ENCODE results near the gene TSSC4.
A peak's percentile ranks its signal among the peaks of the same experiment; 100 is the strongest.

Gene TSSC4

DNA sequence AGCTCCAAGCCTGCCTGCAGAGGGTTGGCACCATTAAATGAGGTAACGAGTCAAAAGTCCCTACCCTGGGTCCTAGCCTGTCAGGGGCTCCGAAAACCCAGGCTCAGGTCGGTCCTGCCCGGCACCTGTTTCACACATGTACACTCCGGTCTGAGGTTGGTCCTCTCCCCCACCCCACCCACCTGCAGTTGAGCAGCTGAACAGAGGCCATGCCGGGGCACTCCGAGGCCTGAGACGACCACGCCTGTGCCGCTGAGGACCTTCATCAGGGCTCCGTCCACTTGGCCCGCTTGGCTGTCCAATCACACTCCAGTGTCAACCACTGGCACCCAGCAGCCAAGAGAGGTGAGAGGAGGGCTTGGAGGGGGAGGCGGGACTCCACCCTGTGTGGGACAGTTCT, 1.6 kb downstream of the TSSC4 start:
- no peak for DNase-seq

DNA sequence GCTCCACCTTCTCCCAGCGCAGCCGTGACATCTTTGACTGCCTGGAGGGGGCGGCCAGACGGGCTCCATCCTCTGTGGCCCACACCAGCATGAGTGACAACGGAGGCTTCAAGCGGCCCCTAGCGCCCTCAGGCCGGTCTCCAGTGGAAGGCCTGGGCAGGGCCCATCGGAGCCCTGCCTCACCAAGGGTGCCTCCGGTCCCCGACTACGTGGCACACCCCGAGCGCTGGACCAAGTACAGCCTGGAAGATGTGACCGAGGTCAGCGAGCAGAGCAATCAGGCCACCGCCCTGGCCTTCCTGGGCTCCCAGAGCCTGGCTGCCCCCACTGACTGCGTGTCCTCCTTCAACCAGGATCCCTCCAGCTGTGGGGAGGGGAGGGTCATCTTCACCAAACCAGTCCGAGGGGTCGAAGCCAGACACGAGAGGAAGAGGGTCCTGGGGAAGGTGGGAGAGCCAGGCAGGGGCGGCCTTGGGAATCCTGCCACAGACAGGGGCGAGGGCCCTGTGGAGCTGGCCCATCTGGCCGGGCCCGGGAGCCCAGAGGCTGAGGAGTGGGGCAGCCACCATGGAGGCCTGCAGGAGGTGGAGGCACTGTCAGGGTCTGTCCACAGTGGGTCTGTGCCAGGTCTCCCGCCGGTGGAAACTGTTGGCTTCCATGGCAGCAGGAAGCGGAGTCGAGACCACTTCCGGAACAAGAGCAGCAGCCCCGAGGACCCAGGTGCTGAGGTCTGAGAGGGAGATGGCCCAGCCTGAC, 2.5 kb downstream of the TSSC4 start:
- no peak for DNase-seq

DNA sequence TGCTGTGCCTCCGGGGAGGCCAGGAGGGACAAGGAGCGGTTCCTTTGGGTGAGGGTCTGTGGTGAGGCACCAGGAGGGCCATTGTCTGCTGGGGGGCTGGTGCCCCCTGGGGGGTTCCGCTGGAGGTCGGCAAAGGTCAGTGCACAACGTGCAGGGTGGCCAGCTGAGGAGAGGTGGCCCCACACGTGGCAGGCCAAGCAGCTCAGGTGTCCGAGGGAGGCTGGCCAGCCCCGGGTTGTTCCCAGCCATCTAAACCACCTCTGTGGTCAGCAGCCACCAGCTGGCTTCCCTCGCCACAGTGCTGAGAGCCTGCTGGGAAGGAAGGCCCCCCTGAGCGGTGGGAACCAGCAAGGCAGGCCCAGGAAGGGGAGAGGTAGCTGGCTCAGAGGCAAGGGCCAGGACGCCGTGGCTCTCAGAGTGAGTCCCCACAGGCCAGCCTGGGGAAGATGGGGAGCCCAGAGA, 4.2 kb downstream of the TSSC4 start:
- DNase-seq: no peak

DNA sequence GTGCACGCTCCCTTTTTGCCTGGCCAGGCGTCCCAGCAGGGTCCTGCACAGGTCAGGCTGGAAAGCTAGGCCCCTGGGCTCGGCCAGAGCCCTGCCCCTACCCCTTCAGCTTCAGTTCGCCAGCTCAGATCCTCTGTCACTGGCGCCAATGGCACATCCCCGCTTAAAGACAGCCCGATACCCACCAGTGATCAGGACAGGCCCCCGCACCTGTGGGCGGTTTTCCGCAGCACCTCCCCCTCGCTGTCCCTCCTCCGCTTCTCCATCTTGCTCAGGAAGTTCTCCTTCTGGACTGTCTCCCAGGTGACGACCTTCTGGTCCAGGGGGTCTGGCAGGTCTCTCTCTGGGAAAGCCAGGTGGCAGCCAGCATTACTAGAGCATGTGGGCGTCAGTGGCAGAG, 5.9 kb downstream of the TSSC4 start:
- DNase-seq: no peak

DNA sequence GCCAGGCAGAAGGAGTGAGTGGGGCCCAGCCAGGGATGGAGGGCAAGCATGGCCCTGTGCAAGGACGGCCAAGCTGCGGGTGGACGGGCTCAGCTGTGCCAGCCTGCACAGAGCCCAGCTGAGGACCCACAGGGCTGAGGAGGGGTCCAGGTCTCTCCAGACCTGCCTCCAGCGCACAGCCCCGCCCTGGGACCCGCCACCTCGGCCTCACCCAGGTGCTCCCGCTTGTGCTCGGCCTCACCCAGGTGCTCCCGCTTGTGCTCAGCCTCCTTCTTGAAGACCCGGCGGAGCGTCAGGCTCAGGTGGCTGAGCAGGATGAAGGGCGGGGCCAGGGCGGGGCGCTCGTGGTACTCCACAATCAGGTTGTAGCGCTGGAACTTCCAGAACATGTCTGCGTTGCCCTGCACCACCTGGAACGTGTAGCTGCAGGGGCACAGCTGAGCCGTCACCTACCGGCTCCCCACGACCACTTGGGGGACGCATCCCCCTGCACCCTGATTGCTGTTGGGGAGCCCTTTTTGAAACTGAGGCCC, 6.4 kb downstream of the TSSC4 start:
- no peak for DNase-seq

DNA sequence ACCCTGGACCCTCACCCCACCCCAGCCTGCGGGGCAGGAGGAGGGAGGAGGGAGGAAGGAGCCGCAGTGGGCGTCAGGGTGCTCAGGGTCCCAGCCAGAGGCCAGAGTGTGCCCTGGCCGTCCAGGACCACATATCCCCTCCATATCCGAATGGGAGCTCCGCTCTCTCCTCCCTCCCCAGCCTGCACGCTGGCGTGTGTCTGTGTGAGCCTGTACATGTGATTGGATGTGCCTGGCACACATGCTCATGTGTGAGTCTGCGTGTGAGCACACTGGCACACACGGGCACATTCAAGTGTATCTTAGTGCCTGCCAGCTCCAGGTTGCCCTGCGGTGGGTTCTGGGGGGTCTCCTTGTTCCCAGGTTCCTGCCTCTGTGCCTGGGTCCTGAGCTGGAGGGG, 8.1 kb downstream of the TSSC4 start:
- DNase-seq: no peak

DNA sequence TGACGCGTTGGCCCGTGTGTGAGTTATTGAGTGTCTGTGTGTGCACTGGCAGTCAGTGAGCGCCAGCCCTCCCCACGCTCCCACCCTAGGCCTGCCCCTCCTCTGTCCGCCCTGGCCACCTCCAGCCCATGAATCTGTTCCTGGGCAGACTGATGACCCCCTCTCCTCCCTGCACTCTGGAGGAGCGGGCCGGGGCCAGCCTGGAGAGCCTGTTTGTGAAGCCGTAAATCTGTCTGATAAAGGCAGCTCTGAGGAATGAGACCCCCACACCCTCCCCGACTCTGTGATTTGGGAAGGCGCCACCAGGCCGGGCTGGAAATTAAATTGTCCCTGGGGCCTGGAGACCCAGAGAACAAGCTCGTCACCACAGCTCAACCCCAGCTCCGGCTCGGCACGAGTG, 8.6 kb downstream of the TSSC4 start:
- DNase-seq: no peak

DNA sequence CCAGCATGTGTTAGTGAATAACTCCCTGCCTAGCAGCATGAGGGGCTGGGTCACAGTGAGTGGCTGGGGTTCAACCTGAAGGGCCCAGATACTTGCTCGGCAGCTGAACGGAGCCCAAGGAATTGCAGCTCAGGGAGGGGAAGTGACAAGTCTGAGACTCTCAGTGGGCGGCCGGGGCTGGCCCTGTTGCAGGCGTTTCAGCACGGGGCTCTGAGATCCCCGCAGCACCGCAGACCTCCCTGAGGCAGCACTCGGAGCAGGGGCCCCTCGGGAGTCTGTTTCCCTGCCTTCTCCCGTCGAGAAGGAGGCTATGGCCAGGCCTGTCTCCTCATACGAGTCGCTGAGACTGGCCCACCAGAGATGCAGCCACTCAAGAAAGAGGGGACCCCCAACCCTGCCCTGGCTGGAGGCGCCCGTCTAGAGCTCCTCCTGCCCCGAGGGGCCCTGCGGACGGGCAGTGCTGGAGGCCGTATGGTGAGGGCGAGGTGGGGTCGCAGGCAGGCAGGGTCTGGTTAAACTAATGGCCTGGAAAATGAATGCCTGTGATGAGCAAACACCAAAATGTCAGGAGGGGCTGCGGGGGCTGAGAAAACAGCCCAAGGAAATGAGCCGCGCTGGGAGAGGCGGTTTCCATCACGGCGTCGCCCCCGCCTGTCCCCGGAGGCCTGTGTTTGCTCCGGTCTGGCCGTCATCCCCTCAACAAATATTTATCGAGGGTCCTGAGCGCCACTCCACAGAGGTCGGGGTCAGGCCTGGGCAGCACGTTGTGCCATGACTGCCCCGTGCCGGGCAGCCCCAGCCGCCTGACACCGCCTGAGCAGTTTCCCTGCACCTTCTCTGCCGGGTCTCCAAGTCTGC, 9.3 kb downstream of the TSSC4 start:
- no peak for DNase-seq

DNA sequence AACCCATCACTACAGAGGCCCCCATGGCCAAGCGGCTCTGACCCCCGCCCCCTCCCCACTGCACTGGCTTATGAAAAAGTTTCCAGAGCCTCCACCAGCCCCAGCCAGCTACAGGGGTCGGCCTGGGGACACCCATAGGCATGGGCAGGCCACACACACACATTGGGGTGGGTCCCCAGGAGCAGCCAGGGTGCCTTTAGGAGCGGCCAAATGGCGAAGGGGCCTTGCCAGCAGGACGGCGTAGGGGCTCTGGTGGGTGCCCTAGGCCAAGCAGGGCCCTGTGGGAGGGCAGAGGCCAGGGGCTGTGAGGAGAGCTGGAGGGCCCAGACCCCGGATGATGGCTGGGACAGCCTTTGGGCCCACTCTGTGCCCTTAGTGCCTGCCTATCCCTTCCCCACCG, 10.1 kb downstream of the TSSC4 start:
- no peak for DNase-seq

DNA sequence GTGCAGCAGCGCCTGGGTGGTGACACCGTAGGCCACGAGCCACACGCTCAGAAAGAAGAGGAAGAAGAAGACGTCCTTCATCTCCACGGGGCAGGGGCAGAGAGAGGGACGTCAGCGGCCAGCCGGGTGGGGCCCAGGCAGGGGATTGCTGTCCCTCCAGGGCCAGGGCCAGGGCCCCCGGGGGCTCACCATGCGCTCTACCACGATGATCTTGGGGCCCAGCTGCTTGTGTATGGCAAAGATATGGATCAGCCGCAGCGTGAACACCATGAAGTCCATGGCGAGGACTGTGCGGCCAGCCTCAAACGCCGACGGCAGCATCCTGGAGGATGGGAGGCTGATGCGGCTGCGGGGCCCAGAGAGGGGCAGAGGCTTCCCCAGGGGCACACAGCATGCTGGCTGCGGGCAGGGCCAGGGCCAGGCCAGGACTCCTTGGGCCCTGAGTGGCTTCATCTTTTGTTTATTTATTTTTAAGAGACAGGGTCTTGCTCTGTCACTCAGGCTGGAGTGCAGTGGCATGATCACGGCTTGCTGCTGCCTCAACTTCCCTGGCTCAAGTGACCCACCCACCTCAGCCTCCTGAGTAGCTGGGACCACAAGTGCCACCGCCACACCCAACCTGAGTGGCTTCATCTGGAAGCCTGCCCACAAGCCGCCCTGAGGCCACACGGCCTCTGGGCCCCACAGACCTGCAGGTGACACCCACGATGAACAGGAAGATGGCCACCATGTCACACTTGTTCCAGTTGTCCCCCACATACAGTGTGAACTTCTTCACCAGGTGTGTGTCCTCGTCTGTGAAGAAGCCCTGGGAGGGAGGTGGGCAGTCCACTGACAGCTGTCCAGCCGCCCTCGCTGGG, 11.1 kb downstream of the TSSC4 start:
- no peak for DNase-seq

DNA sequence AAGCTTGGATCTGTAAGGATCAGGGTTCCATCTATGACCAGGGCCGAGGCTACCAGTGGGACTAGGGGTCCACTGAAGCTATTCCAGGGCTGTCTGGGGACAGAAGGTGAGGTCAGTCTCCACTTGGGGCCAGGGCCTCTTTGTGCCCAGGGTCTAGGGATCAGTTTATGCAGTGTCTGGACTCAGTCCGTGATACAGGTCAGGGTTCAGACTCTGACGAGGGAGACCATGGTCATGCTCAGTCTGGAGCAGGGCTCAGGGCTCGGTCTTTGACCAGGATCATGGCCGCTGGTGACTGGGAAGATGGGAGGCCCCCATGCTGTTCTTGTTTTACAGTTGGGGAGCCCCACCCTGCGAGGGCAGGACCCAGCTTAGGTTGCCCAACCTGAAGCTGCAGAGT, 11.8 kb downstream of the TSSC4 start:
- no peak for DNase-seq

DNA sequence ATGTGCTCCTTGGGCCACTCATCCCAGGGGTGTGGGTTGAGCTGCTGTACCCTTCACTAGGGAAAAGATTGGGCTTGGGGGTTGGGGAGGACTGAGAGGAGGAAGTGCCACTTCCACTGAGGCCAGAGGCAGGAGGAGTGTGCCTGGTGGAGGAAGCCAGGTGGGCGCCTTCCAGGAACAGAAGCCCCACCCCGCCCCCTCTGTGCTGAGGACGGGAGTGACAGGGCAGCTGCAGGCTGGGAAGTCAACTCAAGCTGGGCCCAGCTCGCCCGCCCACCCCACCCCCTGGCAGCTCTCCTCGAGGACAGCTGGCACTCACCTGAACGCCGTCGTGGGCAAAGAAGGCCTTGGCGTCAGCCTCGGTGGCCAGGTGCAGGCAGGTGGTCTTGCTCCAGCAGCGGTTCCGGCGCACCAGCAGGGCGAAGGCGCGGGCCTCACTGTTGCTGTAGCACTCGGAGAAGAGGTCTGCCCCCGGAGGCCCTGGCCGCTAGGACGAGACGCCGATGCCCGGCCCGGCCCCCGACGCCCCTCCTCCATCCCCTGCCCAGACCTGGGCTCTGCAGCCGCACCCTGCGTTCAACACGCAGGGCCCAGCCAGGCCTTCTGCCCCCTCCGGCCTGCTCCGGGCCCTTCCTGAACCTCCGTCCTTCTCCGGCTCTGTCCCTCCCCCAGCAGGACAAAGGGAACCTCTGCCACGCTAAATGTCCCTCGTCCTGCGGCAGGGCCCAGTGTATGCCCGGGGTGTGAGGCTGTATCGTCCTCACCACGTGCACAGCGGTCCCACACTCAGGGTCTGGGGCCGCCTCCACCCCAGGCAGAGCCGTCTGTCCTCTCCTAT, 13.4 kb downstream of the TSSC4 start:
- no peak for DNase-seq

DNA sequence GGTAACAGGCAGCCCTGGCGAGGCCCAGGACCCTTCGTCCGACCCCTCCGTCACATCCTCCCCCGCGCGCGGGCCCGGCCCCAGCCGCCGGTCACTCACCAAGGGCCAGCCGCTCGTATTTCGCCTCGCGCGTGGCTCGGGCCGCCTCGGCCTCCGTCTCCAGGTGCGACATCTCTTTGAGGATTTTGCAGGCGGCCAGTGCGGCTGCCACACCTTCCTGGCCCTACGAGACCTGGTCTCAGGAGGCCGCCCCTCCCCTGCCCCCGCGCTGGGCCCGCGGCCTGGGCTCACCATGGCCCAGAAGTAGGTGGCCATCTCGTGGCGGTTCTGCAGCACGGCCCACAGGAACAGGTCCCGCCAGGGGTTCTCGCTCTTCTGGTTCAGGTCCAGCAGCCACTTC, 14.1 kb downstream of the TSSC4 start:
- DNase-seq: no peak

DNA sequence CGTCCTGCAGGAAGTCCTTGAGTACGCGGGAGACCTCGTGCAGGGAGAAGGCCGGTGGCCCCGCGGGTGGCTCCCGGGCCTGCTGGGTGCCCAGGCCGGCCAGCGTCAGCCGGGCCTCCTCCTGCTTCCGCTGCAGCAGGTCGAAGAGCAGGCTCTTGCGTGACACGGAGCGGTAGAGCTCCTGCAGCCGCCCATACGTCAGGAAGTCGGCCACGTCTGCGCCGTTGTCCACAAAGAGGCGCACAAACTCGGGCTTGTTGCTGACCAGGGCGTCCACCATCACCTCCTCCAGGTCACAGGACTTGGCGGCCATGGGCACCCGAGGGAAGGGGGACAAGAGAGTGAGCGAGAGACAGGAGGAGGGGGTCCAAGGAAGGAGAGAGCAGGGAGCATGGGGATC, 14.6 kb downstream of the TSSC4 start:
- DNase-seq: no peak

DNA sequence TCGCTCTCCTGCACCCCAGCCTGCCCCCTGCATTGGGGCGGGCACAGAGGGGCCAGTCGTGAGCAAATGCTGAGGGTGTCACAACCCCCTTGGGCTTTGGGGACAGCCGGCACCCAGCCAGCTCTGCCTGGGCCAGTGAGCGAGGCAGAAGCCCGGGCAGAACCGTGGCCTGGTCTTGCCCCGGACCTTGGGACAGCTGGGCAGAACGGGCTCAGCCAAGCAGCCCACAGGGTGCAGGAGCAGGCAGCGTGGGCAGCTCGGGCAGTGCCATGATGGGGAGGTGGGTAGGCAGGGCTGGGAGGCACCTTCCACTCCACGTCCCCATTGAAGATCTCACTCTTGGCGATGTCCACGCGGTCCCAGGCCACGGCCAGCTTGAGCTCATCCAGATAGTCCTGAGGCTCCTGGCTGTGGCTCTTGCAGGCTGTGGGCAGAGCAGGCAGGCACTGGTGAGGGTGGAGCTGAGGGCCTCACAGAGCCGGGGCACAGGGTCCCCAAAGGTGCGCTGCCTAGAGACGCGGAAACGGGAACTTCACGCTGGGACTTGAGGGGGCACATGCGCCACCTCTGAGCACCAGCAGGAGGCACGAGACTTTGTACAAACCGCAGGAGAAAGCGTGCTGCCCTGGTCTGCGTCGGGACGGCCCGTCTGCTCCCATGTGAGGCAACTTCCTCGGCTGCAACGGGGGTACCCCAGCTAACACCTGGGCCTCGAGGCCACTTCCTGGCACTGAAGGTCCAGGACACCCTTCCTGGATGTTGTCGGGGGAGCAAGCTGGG, 15.2 kb downstream of the TSSC4 start:
- no peak for DNase-seq

DNA sequence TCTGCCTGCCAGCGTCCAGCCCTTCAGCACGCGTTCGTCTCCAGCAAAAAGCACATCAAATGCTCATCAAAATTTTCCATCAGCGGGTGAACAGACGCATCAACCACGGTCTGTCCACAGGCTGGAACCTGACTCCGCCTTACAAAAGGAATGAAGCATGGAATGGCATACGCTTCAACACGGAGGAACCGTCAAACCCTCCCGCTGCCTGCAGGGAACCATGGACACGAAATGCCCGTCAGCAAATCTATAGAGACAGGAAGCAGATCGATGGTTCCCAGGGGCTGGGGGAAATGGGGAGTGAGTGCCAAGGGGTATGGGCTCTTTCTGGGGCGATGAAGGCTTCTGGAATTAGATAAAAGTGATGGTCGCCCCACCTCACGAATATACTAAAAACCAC, 16.2 kb downstream of the TSSC4 start:
- no peak for DNase-seq

DNA sequence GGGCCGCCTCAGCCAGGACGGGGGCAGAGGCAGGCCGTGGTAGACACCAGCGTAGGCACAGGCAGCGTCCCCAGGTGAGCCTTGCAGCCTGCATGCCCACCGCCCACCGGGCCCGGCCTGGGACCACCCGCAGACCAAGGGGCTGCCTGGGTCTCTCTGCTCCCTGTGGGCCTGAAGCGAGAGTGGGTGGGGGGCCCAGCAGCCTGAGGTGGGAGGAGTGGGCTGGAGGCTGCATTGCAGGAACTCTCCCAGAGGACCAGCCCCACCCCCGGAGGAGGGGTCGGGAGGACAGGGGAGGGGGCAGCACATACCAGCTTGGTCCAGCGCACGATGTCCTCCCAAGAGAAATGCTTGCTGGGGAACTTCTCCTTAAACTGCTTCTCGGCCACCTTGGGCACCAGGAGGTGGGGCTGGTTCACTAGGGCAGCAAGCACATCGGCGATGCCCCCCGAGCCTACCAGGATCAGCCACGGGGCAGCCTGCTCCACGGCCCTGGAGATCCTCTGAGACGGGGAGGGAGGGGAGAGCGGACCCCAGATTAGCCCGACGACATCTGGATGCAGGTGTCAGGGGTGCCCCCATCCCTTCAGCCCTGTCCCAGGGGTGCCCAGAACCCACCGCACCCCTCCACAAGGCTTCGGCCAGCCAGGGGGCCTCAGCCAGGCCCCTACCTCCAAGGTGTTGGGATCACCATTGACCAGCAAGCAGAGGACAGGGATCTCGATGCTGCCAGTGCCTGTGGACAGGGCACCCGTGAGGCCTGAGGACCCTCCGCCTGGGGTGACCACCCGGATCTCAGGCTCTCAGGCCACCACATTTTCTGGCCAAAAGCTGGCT, 17.5 kb downstream of the TSSC4 start:
- no peak for DNase-seq

DNA sequence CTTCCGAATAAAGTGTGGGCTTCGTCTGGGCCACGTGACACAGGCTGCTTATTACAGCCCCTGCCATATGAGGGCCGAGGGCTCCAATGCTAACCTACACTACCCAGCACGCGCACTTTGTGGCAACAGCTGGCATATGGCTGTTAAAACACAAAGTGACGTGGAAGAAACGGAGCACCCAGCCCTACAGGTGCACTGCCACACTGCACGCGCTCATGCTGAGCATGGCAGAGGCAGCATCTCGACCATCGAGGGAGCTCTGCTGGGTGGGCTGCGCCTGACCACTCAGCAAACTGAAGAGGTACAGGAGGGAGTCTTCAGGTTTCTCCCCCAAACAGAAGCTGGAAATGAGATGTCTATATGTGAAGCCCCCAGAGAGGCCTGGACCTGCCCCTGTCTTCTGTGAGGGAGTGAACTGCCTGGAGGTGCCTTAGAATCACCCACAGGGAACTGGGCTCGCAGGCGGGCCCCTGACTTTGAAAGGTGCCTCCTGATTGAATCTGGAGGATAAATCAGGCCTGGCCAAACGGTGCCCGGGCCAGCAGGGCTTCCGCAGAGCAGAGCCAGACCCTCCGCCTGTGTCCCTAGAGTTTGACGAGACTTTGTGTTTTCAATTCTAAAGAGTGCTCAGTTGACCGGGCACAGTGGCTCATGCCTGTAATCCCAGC, 18.3 kb downstream of the TSSC4 start:
- no peak for DNase-seq

DNA sequence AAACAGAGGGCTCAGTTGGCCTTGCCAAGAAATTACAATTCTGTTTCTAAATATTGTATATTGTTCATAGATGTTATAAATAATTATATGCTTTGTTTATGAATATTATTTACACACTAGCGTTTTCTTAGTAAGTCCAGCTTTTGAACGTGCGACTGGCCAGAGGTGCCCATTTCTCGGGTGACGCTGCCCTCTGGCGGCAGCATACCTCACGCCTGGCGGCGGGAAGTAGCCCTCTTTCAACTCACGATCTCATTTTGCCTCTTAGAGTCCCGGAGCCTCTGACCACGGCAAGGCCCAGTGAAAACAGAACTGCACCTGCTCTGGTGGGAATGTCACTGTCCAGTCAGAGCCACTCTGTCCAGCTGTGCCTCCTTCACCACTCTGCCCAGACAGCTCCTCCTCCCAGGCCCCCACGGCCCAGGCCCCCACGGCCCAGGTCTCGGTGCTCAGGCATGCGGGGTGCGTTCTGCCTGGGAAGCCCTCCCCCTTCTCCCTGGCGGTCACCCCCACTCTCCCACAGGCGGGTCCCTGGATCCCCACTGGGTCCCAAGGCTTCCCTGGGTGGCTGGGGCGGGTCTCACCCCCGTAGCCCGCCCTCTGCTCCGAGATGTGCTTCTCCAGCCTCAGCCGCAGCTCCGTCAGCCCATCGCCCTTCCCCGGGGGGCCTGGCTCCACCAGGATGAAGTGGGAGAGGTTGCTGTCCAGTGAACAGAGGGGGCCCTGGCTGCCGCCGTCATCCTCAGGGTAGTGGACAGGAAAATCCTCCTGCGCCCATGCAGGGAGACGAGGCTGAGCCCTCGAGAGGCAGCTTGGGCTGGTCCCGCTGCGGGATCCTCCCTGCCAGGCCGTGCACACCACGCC, 19.3 kb downstream of the TSSC4 start:
- DNase-seq: peak; percentile 34
